B cell (primary cell): ENCODE results near the gene ARHGAP26. TPM values are rescaled to one million over a fixed set of nuclear protein-coding genes. Genes with fewer than 3 reads are reported as not detected.

Source experiments
- ATAC-seq: fragments of 200-7000 bp; cut with Tn5 transposase; one replicate; pipeline ENCODE4 v1.10.0; 2021; ENCODE audit warnings: low read depth, mild to moderate bottlenecking, moderate number of reproducible peaks, moderate library complexity
- CTCF ChIA-PET: fragments of 350-600 bp; sonication (Branson Sonifier 250); formaldehyde crosslinking; loops from one replicate; lab custom pipeline; 2021; ENCODE audit warnings: antibody characterized with exemption, inconsistent platforms; lab: Charles Lee
- POLR2A ChIA-PET: fragments of 350-600 bp; sonication (Branson Sonifier 250); formaldehyde crosslinking; loops from one replicate; lab custom pipeline; 2021; ENCODE audit warnings: antibody characterized with exemption; lab: Charles Lee
- DNase-seq: peaks from one replicate; pipeline ENCODE4 v3.0.0; 2013
- H2AFZ ChIP-seq: 2 replicates; pipeline ENCODE4 v1.6.1; 2012; ENCODE audit warnings: mild to moderate bottlenecking, low read depth, low read length; ENCODE audit not compliant: insufficient read depth, poor library complexity, severe bottlenecking
- H3K27ac ChIP-seq, 2 donors: 1 replicate in 1 of 2; 2 replicates in 1 of 2; pipeline ENCODE4 v1.5.1; 2012 to 2013; ENCODE audit warnings: low read length in 2 of 2, mild to moderate bottlenecking in 2 of 2, moderate library complexity in 1 of 2
- H3K27me3 ChIP-seq, 4 experiments: fragments of 200-600 bp in 1 of 4; sonication (generic) in 1 of 4; replicated peaks in 1 of 4; 1 replicate in 2 of 4; 2 replicates in 2 of 4; pipeline versions ENCODE4 v1.6.1 to v1.7.0; 2013 to 2016; ENCODE audit warnings: low read length in 3 of 4, mild to moderate bottlenecking in 2 of 4, mixed read lengths in 1 of 4, moderate library complexity in 1 of 4; ENCODE audit not compliant: insufficient read depth in 4 of 4, control insufficient read depth in 3 of 4; ENCODE audit errors: control extremely low read depth in 1 of 4
- H3K36me3 ChIP-seq, 2 experiments: replicated peaks in 1 of 2; 1 replicate in 1 of 2; 2 replicates in 1 of 2; pipeline versions ENCODE4 v1.6.1 to v1.7.1; 2013; ENCODE audit warnings: low read length in 1 of 2; ENCODE audit not compliant: insufficient read depth in 2 of 2, control insufficient read depth in 1 of 2; ENCODE audit errors: control extremely low read depth in 1 of 2, extremely low read depth in 1 of 2
- H3K4me1 ChIP-seq, 2 donors: fragments of 200-600 bp in 1 of 2; sonication (generic) in 1 of 2; 1 replicate in 1 of 2; 2 replicates in 1 of 2; pipeline versions ENCODE4 v1.5.1 to v1.6.1; 2013 to 2017; ENCODE audit warnings: low read length in 2 of 2; ENCODE audit not compliant: control insufficient read depth in 2 of 2, insufficient read depth in 2 of 2
- H3K4me2 ChIP-seq: replicated peaks from 2 replicates; pipeline ENCODE3; 2012; ENCODE audit warnings: mild to moderate bottlenecking, low read depth, low read length; ENCODE audit not compliant: poor library complexity, severe bottlenecking
- H3K4me3 ChIP-seq, 5 experiments: fragments of 200-600 bp in 1 of 5; sonication (generic) in 1 of 5; 1 replicate in 3 of 5; 2 replicates in 2 of 5; pipeline versions ENCODE4 v1.5.1 to v1.7.0; 2011 to 2016; ENCODE audit warnings: low read length in 4 of 5, mild to moderate bottlenecking in 4 of 5, low read depth in 2 of 5, control low read depth in 1 of 5, moderate library complexity in 1 of 5; ENCODE audit not compliant: insufficient read depth in 1 of 5; ENCODE audit errors: control extremely low read depth in 1 of 5, extremely low read depth in 1 of 5
- H3K79me2 ChIP-seq: fragments of 200-600 bp; sonication (generic); one replicate; pipeline ENCODE4 v1.6.0; 2016; ENCODE audit warnings: low read length; ENCODE audit not compliant: control insufficient read depth, insufficient read depth
- H3K9ac ChIP-seq: fragments of 200-600 bp; sonication (generic); 2 replicates; pipeline ENCODE4 v1.6.1; 2017; ENCODE audit warnings: mild to moderate bottlenecking, low read length, moderate library complexity
- H3K9me3 ChIP-seq, 3 donors: one replicate each; pipeline versions ENCODE4 v1.6.1 to v1.7.1; 2013; ENCODE audit warnings: low read length in 2 of 3; ENCODE audit not compliant: control insufficient read depth in 2 of 3, insufficient read depth in 1 of 3; ENCODE audit errors: control extremely low read depth in 1 of 3
- H4K20me1 ChIP-seq: 2 replicates; pipeline ENCODE4 v1.6.0; 2012; ENCODE audit warnings: mild to moderate bottlenecking, low read length; ENCODE audit not compliant: insufficient read depth, control insufficient read depth, poor library complexity, severe bottlenecking
- H3K27ac Mint-ChIP-seq: one replicate; pipeline ENCODE4 v1.8.0; 2021; ENCODE audit warnings: mixed read lengths
- H3K27me3 Mint-ChIP-seq: one replicate; pipeline ENCODE4 v1.8.0; 2021; ENCODE audit warnings: mixed read lengths
- H3K4me1 Mint-ChIP-seq: one replicate; pipeline ENCODE4 v1.8.0; 2021; ENCODE audit warnings: mixed read lengths
- H3K4me3 Mint-ChIP-seq: one replicate; pipeline ENCODE4 v1.8.0; 2021; ENCODE audit warnings: mixed read lengths
- H3K9me3 Mint-ChIP-seq: one replicate; pipeline ENCODE4 v1.8.0; 2022; ENCODE audit warnings: mixed read lengths; ENCODE audit not compliant: insufficient read depth
- EZH2 ChIP-seq: IDR thresholded peaks from 2 replicates; pipeline ENCODE4 v1.6.1; 2012; ENCODE audit warnings: borderline replicate concordance, low read depth, mild to moderate bottlenecking, moderate library complexity, low read length; ENCODE audit not compliant: insufficient read depth, poor library complexity, severe bottlenecking
- WGBS: methylation state at CpG from one replicate; pipeline ENCODE4 v1.1.5; 2013; ENCODE audit warnings: missing lambda C conversion rate; ENCODE audit not compliant: insufficient coverage; 5-methylcytosine and 5-hydroxymethylcytosine counted together
- intact Hi-C: fragments of 100-400 bp; cut with micrococcal nuclease; formaldehyde crosslinking; loops from one replicate; pipeline ENCODE4 v1.10.0; 2022
- polyA plus RNA-seq: library from polyadenylated mRNA; depleted of rRNA; stranded (reverse); fragments of >200 nt; gene quantifications from 2 replicates; pipeline ENCODE4 v1.2.3, GENCODE V29; 2012
- total RNA-seq, 2 donors: library from RNA; stranded (reverse); fragments of 120-200 nt in 1 of 2; gene quantifications; 1 replicate in 1 of 2; 2 replicates in 1 of 2; pipeline versions ENCODE4 v1.2.3 to v1.2.4, GENCODE V29; 2013 to 2022
- TF ChIP-seq, protein P1 (sequence below): fragments of 200-600 bp; IDR thresholded peaks from one replicate; pipeline ENCODE4 v1.8.0; 2022; ENCODE audit warnings: antibody characterized with exemption, mild to moderate bottlenecking

ARHGAP26 gene
- total and polyA plus RNA-seq, 2 donors (not counting 1 experiment from before 2014, with no cell fraction given) = 1.8 to 22.5 TPM

- no peaks in the 10 kb centered on the region for H3K36me3 ChIP-seq
- intact Hi-C loops = no loop called here
- no peak overlapping the region for H3K4me3 ChIP-seq
- H3K4me2 ChIP-seq = no peak overlapping the region
- H4K20me1 ChIP-seq = no peaks in the 10 kb centered on the region
- no peaks in the 10 kb centered on the region for H3K27me3 Mint-ChIP-seq
- no peak overlapping the region for H3K27ac Mint-ChIP-seq
- peaks cover 0 to 2% of the 10 kb centered on the region in 2 donors for H3K4me1 ChIP-seq
- ATAC-seq (no peak), DNase-seq (no peak)
- H2AFZ ChIP-seq = no peak overlapping the region
- no peaks in the 10 kb centered on the region for H3K79me2 ChIP-seq
- ChIA-PET CTCF (no interaction called here), POLR2A (no interaction called here)
- no peaks in the 10 kb centered on the region for H3K27me3 ChIP-seq
- H3K9me3 Mint-ChIP-seq = no peaks in the 10 kb centered on the region
- 100% methylated on average over 3 of the region's 3 CpGs for WGBS
- no peak overlapping the region for H3K4me3 Mint-ChIP-seq
- peaks cover 2% of the 10 kb centered on the region for H3K4me1 Mint-ChIP-seq
- no peak overlapping the region for H3K27ac ChIP-seq
- TF ChIP-seq EZH2 = no peak
- TF ChIP-seq, protein P1, sequence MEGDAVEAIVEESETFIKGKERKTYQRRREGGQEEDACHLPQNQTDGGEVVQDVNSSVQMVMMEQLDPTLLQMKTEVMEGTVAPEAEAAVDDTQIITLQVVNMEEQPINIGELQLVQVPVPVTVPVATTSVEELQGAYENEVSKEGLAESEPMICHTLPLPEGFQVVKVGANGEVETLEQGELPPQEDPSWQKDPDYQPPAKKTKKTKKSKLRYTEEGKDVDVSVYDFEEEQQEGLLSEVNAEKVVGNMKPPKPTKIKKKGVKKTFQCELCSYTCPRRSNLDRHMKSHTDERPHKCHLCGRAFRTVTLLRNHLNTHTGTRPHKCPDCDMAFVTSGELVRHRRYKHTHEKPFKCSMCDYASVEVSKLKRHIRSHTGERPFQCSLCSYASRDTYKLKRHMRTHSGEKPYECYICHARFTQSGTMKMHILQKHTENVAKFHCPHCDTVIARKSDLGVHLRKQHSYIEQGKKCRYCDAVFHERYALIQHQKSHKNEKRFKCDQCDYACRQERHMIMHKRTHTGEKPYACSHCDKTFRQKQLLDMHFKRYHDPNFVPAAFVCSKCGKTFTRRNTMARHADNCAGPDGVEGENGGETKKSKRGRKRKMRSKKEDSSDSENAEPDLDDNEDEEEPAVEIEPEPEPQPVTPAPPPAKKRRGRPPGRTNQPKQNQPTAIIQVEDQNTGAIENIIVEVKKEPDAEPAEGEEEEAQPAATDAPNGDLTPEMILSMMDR = no peak
- no peaks in the 10 kb centered on the region for H3K9me3 ChIP-seq
- H3K9ac ChIP-seq = no peak overlapping the region
Observed at GRCh38 chr5:142831009-142831383, 60.8 kb downstream of the ARHGAP26 start.

DNA sequence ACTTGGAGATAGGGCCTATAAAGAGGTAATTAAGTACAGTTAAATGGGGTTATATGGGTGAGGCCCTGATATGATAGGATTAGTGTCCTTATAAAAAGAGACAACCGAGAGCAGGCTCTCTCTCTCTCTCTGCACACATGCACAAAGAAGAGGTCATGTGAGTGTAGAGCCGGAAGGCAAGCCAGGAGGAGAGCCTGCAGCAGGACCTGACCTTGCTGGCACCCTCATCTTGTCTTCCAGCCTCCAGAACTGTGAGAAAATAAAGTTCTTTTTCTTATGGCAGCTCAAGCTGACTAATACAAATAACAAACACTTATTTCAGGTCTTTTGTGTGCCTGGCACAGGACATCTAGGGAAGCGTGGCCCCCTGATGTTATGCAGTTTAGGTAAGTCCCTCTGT, 62.1 kb downstream of the ARHGAP26 start:
- Histone ChIP-seq H3K4me1 (no peaks in the 10 kb centered on the region), H3K79me2 (no peaks in the 10 kb centered on the region), H3K4me3 (no peak overlapping the region), H3K27ac (no peak overlapping the region), H4K20me1 (no peaks in the 10 kb centered on the region), H3K9me3 (no peaks in the 10 kb centered on the region), H3K36me3 (no peaks in the 10 kb centered on the region), H3K27me3 (no peaks in the 10 kb centered on the region), H3K4me2 (no peak overlapping the region), H3K9ac (no peak overlapping the region), H2AFZ (no peak overlapping the region)
- Mint-ChIP-seq H3K27ac (no peak overlapping the region), H3K27me3 (peaks cover under 1% of the 10 kb centered on the region), H3K9me3 (no peaks in the 10 kb centered on the region), H3K4me3 (no peak overlapping the region), H3K4me1 (peaks cover under 1% of the 10 kb centered on the region)
- 100% methylated on average over 1 of the region's 3 CpGs for whole genome bisulfite sequencing
- DNase-seq = no peak
- ChIA-PET CTCF (interaction anchor here (1.2 kb wide), 1 partner anchor 56 kb away, joined by 3 read pairs; no protein-coding TSS in a partner anchor), POLR2A (no interaction called here)
- no peak for TF ChIP-seq EZH2
- TF ChIP-seq, protein P1 = no peak
- ATAC-seq = no peak
- intact Hi-C loops = no loop called here
